HepG2 (cell line): ENCODE results near the gene DLX5.

Experiments
- HNRNPL ChIP-seq: fragments of 200-400 bp; formaldehyde crosslinking; IDR thresholded peaks from 2 replicates; pipeline ENCODE4 v1.6.1; 2017; ENCODE audit warnings: mild to moderate bottlenecking, low read depth, low read length
- IRF2 ChIP-seq: IDR thresholded peaks from 2 replicates; pipeline ENCODE4 v1.6.1; 2018; ENCODE audit warnings: missing genetic modification reagents, missing compliant biosample characterization
- ISX ChIP-seq: sonication (generic); formaldehyde crosslinking; conservative IDR thresholded peaks from 2 replicates; pipeline ENCODE4 v1.5.0; 2020; ENCODE audit warnings: missing genetic modification reagents
- NCOA2 ChIP-seq: sonication (generic); formaldehyde crosslinking; IDR thresholded peaks from 2 replicates; pipeline ENCODE4 v1.8.0; 2022; ENCODE audit warnings: inconsistent platforms
- NPAS2 ChIP-seq: sonication (generic); formaldehyde crosslinking; IDR thresholded peaks from 2 replicates; pipeline ENCODE4 v1.8.0; 2022; ENCODE audit warnings: mild to moderate bottlenecking, missing genetic modification reagents, borderline replicate concordance
- POLR2AphosphoS5 ChIP-seq: IDR thresholded peaks from 2 replicates; pipeline ENCODE4 v1.6.1; 2012; ENCODE audit warnings: low read depth, low read length
- POLR2G ChIP-seq: fragments of 200-400 bp; formaldehyde crosslinking; IDR thresholded peaks from 2 replicates; pipeline ENCODE4 v1.6.1; 2018; ENCODE audit warnings: mild to moderate bottlenecking, low read depth, low read length, moderate library complexity
- RAD51 ChIP-seq: fragments of 450-650 bp; IDR thresholded peaks from 2 replicates; pipeline ENCODE4 v1.6.1; 2016; ENCODE audit warnings: borderline replicate concordance
- ZNF556 ChIP-seq: sonication (generic); formaldehyde crosslinking; IDR thresholded peaks from 2 replicates; pipeline ENCODE4 v1.4.0; 2020; ENCODE audit warnings: mild to moderate bottlenecking, missing genetic modification reagents, borderline replicate concordance
- ZNF564 ChIP-seq: sonication (generic); formaldehyde crosslinking; IDR thresholded peaks from 2 replicates; pipeline ENCODE4 v1.8.1; 2023; ENCODE audit warnings: mild to moderate bottlenecking, missing genetic modification reagents
- TF ChIP-seq, protein P1 (sequence below): sonication (generic); formaldehyde crosslinking; IDR thresholded peaks from 2 replicates; pipeline ENCODE4 v1.5.0; 2020; ENCODE audit warnings: mild to moderate bottlenecking, missing genetic modification reagents, moderate library complexity
- TF ChIP-seq, protein P2 (sequence below), 2 experiments: IDR thresholded peaks; 2 replicates each; pipeline ENCODE4 v1.6.1; 2011 to 2012; ENCODE audit warnings: low read length in 2 of 2, borderline replicate concordance in 1 of 2, low read depth in 1 of 2, mild to moderate bottlenecking in 1 of 2, moderate library complexity in 1 of 2

DNA sequence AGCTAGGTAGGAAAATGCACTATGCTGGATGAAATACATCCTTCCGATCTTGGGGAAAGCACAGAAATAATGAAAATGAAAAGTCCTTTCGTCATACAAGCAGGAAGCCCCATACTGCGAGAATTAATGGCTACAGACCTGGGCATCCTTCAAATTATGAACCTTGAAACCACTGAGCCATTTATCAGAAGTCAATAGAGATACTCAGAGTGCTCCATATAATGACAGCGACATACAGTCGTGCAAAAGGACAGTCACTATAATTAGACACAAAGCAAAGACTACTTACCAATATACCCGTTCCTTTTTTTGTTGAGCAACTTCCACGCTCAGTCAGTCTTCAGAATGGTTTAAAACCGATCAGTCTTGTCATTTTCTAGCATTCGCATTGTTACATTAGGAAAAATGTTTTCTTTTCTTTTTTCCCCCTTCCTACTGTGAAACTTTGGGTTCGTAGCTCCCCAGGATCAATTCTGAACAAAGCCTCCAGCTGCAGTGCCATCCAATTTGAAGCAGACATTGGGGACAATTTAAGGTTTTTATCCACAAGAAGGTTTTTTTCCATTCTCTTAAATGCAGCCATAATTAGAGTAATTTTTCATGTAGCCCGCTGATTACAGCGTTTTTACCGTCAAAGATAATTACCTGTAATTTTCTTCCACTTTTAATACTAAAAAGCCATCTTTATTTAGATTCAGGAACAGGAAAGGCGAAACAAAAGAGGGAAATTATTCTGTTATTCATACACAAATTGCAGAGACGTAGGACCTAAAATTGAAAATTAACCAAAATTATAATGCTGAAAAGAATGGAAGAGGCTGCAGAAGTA, 12.9 kb downstream of the DLX5 start:
- TF ChIP-seq, protein P1, sequence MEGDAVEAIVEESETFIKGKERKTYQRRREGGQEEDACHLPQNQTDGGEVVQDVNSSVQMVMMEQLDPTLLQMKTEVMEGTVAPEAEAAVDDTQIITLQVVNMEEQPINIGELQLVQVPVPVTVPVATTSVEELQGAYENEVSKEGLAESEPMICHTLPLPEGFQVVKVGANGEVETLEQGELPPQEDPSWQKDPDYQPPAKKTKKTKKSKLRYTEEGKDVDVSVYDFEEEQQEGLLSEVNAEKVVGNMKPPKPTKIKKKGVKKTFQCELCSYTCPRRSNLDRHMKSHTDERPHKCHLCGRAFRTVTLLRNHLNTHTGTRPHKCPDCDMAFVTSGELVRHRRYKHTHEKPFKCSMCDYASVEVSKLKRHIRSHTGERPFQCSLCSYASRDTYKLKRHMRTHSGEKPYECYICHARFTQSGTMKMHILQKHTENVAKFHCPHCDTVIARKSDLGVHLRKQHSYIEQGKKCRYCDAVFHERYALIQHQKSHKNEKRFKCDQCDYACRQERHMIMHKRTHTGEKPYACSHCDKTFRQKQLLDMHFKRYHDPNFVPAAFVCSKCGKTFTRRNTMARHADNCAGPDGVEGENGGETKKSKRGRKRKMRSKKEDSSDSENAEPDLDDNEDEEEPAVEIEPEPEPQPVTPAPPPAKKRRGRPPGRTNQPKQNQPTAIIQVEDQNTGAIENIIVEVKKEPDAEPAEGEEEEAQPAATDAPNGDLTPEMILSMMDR (CRISPR knock-in tag): no peak
- TF ChIP-seq ISX (CRISPR knock-in tag): no peak
- TF ChIP-seq POLR2AphosphoS5: no peak
- TF ChIP-seq POLR2G: no peak
- TF ChIP-seq ZNF556 (CRISPR knock-in tag): no peak
- no peak for TF ChIP-seq RAD51
- TF ChIP-seq NPAS2 (CRISPR knock-in tag): no peak
- TF ChIP-seq IRF2 (CRISPR knock-in tag): no peak
- no peak for TF ChIP-seq HNRNPL
- no peak for TF ChIP-seq NCOA2 (CRISPR knock-in tag)
- TF ChIP-seq ZNF564: no peak
- TF ChIP-seq, protein P2, sequence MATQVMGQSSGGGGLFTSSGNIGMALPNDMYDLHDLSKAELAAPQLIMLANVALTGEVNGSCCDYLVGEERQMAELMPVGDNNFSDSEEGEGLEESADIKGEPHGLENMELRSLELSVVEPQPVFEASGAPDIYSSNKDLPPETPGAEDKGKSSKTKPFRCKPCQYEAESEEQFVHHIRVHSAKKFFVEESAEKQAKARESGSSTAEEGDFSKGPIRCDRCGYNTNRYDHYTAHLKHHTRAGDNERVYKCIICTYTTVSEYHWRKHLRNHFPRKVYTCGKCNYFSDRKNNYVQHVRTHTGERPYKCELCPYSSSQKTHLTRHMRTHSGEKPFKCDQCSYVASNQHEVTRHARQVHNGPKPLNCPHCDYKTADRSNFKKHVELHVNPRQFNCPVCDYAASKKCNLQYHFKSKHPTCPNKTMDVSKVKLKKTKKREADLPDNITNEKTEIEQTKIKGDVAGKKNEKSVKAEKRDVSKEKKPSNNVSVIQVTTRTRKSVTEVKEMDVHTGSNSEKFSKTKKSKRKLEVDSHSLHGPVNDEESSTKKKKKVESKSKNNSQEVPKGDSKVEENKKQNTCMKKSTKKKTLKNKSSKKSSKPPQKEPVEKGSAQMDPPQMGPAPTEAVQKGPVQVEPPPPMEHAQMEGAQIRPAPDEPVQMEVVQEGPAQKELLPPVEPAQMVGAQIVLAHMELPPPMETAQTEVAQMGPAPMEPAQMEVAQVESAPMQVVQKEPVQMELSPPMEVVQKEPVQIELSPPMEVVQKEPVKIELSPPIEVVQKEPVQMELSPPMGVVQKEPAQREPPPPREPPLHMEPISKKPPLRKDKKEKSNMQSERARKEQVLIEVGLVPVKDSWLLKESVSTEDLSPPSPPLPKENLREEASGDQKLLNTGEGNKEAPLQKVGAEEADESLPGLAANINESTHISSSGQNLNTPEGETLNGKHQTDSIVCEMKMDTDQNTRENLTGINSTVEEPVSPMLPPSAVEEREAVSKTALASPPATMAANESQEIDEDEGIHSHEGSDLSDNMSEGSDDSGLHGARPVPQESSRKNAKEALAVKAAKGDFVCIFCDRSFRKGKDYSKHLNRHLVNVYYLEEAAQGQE (IDR thresholded peaks at IDR 0.05; ENCODE audit: borderline replicate concordance in 1 of 2, low read depth in 1 of 2, low read length in 2 of 2): no peak
